Measurements from ENCODE around the gene HNF1B. TPM values are rescaled to one million over a fixed set of nuclear protein-coding genes. Genes with fewer than 3 reads are reported as not detected.

The HNF1B gene
- total RNA-seq, 6 experiments from 2014 or later = 5.2 to 7.0 (median 5.7) TPM

GRCh38 chr17:37700881-37701280, 44.0 kb downstream of the HNF1B start:
- Histone ChIP-seq H3K27ac (no peak overlapping the region), H3K27me3 (no peaks in the 10 kb centered on the region), H3K4me1 (peaks cover 0 to 10% (median 0%) of the 10 kb centered on the region in 4 donors), H3K36me3 (peaks cover 0 to 6% (median 3%) of the 10 kb centered on the region in 4 donors), H3K9me3 (no peaks in the 10 kb centered on the region), H3K4me3 (no peak overlapping the region)
- DNase-seq = no peak
- intact Hi-C loops (cut with DNase I) = no loop called here
- 71% methylated on average over 3 of the region's 6 CpGs for WGBS (ENCODE audit: insufficient coverage, low coverage, low lambda C conversion rate, missing lambda C conversion rate)
- no peak for TF ChIP-seq CTCF (IDR thresholded peaks at IDR 0.05)
- TF ChIP-seq POLR2A (IDR thresholded peaks at IDR 0.05) = no peak
- no peak for ATAC-seq

GRCh38 chr17:37699285-37699973, 45.4 kb downstream of the HNF1B start:
- H3K27ac ChIP-seq = no peak overlapping the region
- peaks cover 0 to 6% (median 3%) of the 10 kb centered on the region in 4 donors for H3K36me3 ChIP-seq
- intact Hi-C loops (cut with DNase I) = loop anchor here in 1 of 2 donors (10.0 kb wide), 1 partner anchor 75 kb away; no protein-coding TSS in a partner anchor
- H3K9me3 ChIP-seq = no peaks in the 10 kb centered on the region
- H3K4me3 ChIP-seq = no peak overlapping the region
- WGBS (ENCODE audit: insufficient coverage, low coverage, low lambda C conversion rate, missing lambda C conversion rate) = 76% methylated on average over 4 of the region's 10 CpGs
- peak in 1 of 3 donors; percentile 61 for DNase-seq
- ATAC-seq = peak in 2 of 4 donors; percentile 45 to 71
- H3K27me3 ChIP-seq = no peaks in the 10 kb centered on the region
- H3K4me1 ChIP-seq = peaks cover 0 to 10% (median 0%) of the 10 kb centered on the region in 4 donors
- TF ChIP-seq POLR2A (IDR thresholded peaks at IDR 0.05) = no peak
- TF ChIP-seq CTCF (IDR thresholded peaks at IDR 0.05) = no peak

- intact Hi-C loops (cut with DNase I) = loop anchor here in 1 of 2 donors (10.0 kb wide), 1 partner anchor 76 kb away; no protein-coding TSS in a partner anchor
- H3K4me3 ChIP-seq = no peak overlapping the region
- peaks cover 0 to 10% (median 0%) of the 10 kb centered on the region in 4 donors for H3K4me1 ChIP-seq
- no peaks in the 10 kb centered on the region for H3K27me3 ChIP-seq
- peaks cover 0 to 6% (median 3%) of the 10 kb centered on the region in 4 donors for H3K36me3 ChIP-seq
- ATAC-seq (no peak), DNase-seq (no peak)
- no peak overlapping the region for H3K27ac ChIP-seq
- TF ChIP-seq POLR2A (IDR thresholded peaks at IDR 0.05) (no peak), CTCF (IDR thresholded peaks at IDR 0.05) (no peak)
- 91% methylated on average over 3 of the region's 4 CpGs for WGBS (ENCODE audit: insufficient coverage, low coverage, low lambda C conversion rate, missing lambda C conversion rate)
- no peaks in the 10 kb centered on the region for H3K9me3 ChIP-seq
Measured at GRCh38 chr17:37698911-37699255, 46.0 kb downstream of the HNF1B start.

GRCh38 chr17:37698132-37698910, 46.5 kb downstream of the HNF1B start:
- peaks cover 0 to 10% (median 0%) of the 10 kb centered on the region in 4 donors for H3K4me1 ChIP-seq
- no peak for TF ChIP-seq POLR2A (IDR thresholded peaks at IDR 0.05)
- no peak for TF ChIP-seq CTCF (IDR thresholded peaks at IDR 0.05)
- H3K4me3 ChIP-seq = no peak overlapping the region
- WGBS (ENCODE audit: insufficient coverage, low coverage, low lambda C conversion rate, missing lambda C conversion rate) = 41% methylated on average over 4 of the region's 5 CpGs
- intact Hi-C loops (cut with DNase I) = loop anchor here in 1 of 2 donors (10.0 kb wide), 1 partner anchor 76 kb away; no protein-coding TSS in a partner anchor
- no peak for DNase-seq
- ATAC-seq = peak in 2 of 4 donors; percentile 26 to 74
- H3K27ac ChIP-seq = no peak overlapping the region
- H3K36me3 ChIP-seq = peaks cover 0 to 6% (median 3%) of the 10 kb centered on the region in 4 donors
- H3K9me3 ChIP-seq = no peaks in the 10 kb centered on the region
- H3K27me3 ChIP-seq = no peaks in the 10 kb centered on the region

All from right lobe of liver (tissue), 6 donors.